GM18868 (cell line): ENCODE measurements around the gene ZNF586.
"Not testable (repeated sequence)": the region's sequence is repeated elsewhere in the genome, so short reads cannot be mapped to it uniquely, and the experiment has no call there.

Source experiments
- ATAC-seq: cut with Tn5 transposase; IDR thresholded peaks from one replicate; pipeline ENCODE4 v1.9.1; 2021; ENCODE audit warnings: mild to moderate bottlenecking, moderate library complexity; ENCODE audit not compliant: unreplicated experiment

ZNF586 gene

GRCh38 chr19:57789288-57789687 lies 19.8 kb downstream of the ZNF586 start:
- ATAC-seq, result no peak

- not testable (repeated sequence) for ATAC-seq
These were observed 27.1 kb downstream of the ZNF586 start for GRCh38 chr19:57796580-57796979.

GRCh38 chr19:57800696-57801095 lies 31.2 kb downstream of the ZNF586 start:
- no peak for ATAC-seq

GRCh38 chr19:57802269-57802668 lies 32.8 kb downstream of the ZNF586 start:
- peak; percentile 49 for ATAC-seq

- no peak for ATAC-seq
These were observed 33.8 kb downstream of the ZNF586 start for GRCh38 chr19:57803265-57803593.

GRCh38 chr19:57803594-57804325 lies 34.3 kb downstream of the ZNF586 start:
- ATAC-seq, result no peak

GRCh38 chr19:57807541-57807940 lies 38.1 kb downstream of the ZNF586 start:
- ATAC-seq, result no peak

GRCh38 chr19:57810410-57811295 lies 41.2 kb downstream of the ZNF586 start:
- not testable (repeated sequence) for ATAC-seq

- peak; percentile 55 for ATAC-seq
These were observed 42.8 kb downstream of the ZNF586 start for GRCh38 chr19:57812226-57812625.

- not testable (repeated sequence) for ATAC-seq
These were observed 43.7 kb downstream of the ZNF586 start for GRCh38 chr19:57812975-57813820.

- ATAC-seq, result no peak
These were observed 44.5 kb downstream of the ZNF586 start for GRCh38 chr19:57813919-57814504.

- ATAC-seq, result peak; percentile 69
These were observed 45.2 kb downstream of the ZNF586 start, which contains the start of gene ZNF552 for GRCh38 chr19:57814505-57815246. ZNF552 (minus strand) TSS chr19:57814913; CDS start chr19:57814743, 170 bp downstream.

- ATAC-seq, result no peak
These were observed 46.0 kb downstream of the ZNF586 start for GRCh38 chr19:57815247-57816075.

- no peak for ATAC-seq
These were observed 47.2 kb downstream of the ZNF586 start for GRCh38 chr19:57816652-57817051.

GRCh38 chr19:57817976-57818375 lies 48.5 kb downstream of the ZNF586 start:
- no peak for ATAC-seq

GRCh38 chr19:57818378-57818777 lies 48.9 kb downstream of the ZNF586 start:
- no peak for ATAC-seq

GRCh38 chr19:57819475-57820148 lies 50.1 kb downstream of the ZNF586 start:
- peak; percentile 85 for ATAC-seq

- ATAC-seq, result no peak
These were observed 51.1 kb downstream of the ZNF586 start for GRCh38 chr19:57820599-57820998.

GRCh38 chr19:57821095-57821494 lies 51.6 kb downstream of the ZNF586 start:
- not testable (repeated sequence) for ATAC-seq
